Measurements from ENCODE around the gene EPOP. TPM values are rescaled to one million over a fixed set of nuclear protein-coding genes. Genes with fewer than 3 reads are reported as not detected.

The EPOP gene
- total RNA-seq, 1 donor from 2014 or later = 8.0 TPM

- no peak overlapping the region for H3K27ac ChIP-seq
- Mint-ChIP-seq H3K4me1 (peaks cover 16% of the 10 kb centered on the region), H3K27me3 (ENCODE audit: insufficient read depth, low read depth) (peaks cover 8% of the 10 kb centered on the region), H3K9me3 (no peaks in the 10 kb centered on the region), H3K36me3 (peaks cover 13% of the 10 kb centered on the region), H3K27ac (no peak overlapping the region), H3K4me3 (no peak overlapping the region)
- no peak overlapping the region for H3K4me2 ChIP-seq
- no peaks in the 10 kb centered on the region for H3K79me2 ChIP-seq (ENCODE audit: low read depth)
- peaks cover 26% of the 10 kb centered on the region for H4K20me1 ChIP-seq (ENCODE audit: low read depth)
- H3F3A ChIP-seq (ENCODE audit: low read depth) = peaks cover 5% of the 10 kb centered on the region
- no peak for DNase-seq (ENCODE audit: low spot score)
- peaks cover 6% of the 10 kb centered on the region for H3K4me1 ChIP-seq
- peaks cover 5% of the 10 kb centered on the region for H3K27me3 ChIP-seq
- H3K9ac ChIP-seq = no peak overlapping the region
- H3K9me3 ChIP-seq (ENCODE audit: low read depth) = no peaks in the 10 kb centered on the region
- TF ChIP-seq CTCF (IDR thresholded peaks at IDR 0.05) (no peak), EZH2phosphoT487 (IDR thresholded peaks at IDR 0.05) (no peak), EZH2 (IDR thresholded peaks at IDR 0.05) (no peak)
- H3K36me3 ChIP-seq = no peaks in the 10 kb centered on the region
- H2AFZ ChIP-seq (replicated peaks) = no peak overlapping the region
- no peak overlapping the region for H3K4me3 ChIP-seq
These were observed 37.8 kb upstream of the EPOP start for GRCh38 chr17:38712593-38712992.

- Mint-ChIP-seq H3K36me3 (peaks cover 13% of the 10 kb centered on the region), H3K27ac (no peak overlapping the region), H3K9me3 (no peaks in the 10 kb centered on the region), H3K4me3 (no peak overlapping the region), H3K27me3 (ENCODE audit: insufficient read depth, low read depth) (peaks cover 8% of the 10 kb centered on the region), H3K4me1 (peaks cover 22% of the 10 kb centered on the region)
- no peak overlapping the region for H3K27ac ChIP-seq
- peaks cover 11% of the 10 kb centered on the region for H3K27me3 ChIP-seq
- H3K79me2 ChIP-seq (ENCODE audit: low read depth) = no peaks in the 10 kb centered on the region
- DNase-seq (ENCODE audit: low spot score) = no peak
- H3K4me1 ChIP-seq = peaks cover 6% of the 10 kb centered on the region
- TF ChIP-seq EZH2 (IDR thresholded peaks at IDR 0.05) (no peak), CTCF (IDR thresholded peaks at IDR 0.05) (no peak), EZH2phosphoT487 (IDR thresholded peaks at IDR 0.05) (no peak)
- no peaks in the 10 kb centered on the region for H3K9me3 ChIP-seq (ENCODE audit: low read depth)
- no peak overlapping the region for H3K4me2 ChIP-seq
- H2AFZ ChIP-seq (replicated peaks) = no peak overlapping the region
- peaks cover 8% of the 10 kb centered on the region for H3F3A ChIP-seq (ENCODE audit: low read depth)
- H3K4me3 ChIP-seq = no peak overlapping the region
- H4K20me1 ChIP-seq (ENCODE audit: low read depth) = peaks cover 32% of the 10 kb centered on the region
- no peak overlapping the region for H3K9ac ChIP-seq
- no peaks in the 10 kb centered on the region for H3K36me3 ChIP-seq
These were observed 37.2 kb upstream of the EPOP start for GRCh38 chr17:38711792-38712571.

GRCh38 chr17:38710985-38711384, 36.2 kb upstream of the EPOP start:
- Histone ChIP-seq H3K27ac (no peak overlapping the region), H3K4me1 (peaks cover 15% of the 10 kb centered on the region), H3K4me2 (no peak overlapping the region), H3K4me3 (no peak overlapping the region), H3K9me3 (ENCODE audit: low read depth) (no peaks in the 10 kb centered on the region), H3K36me3 (no peaks in the 10 kb centered on the region), H3K27me3 (peaks cover 21% of the 10 kb centered on the region), H3F3A (ENCODE audit: low read depth) (peaks cover 18% of the 10 kb centered on the region), H3K79me2 (ENCODE audit: low read depth) (no peaks in the 10 kb centered on the region), H4K20me1 (ENCODE audit: low read depth) (peaks cover 42% of the 10 kb centered on the region), H2AFZ (replicated peaks) (no peak overlapping the region), H3K9ac (no peak overlapping the region)
- no peak overlapping the region for H3K27ac Mint-ChIP-seq
- no peak for DNase-seq (ENCODE audit: low spot score)
- H3K9me3 Mint-ChIP-seq = no peaks in the 10 kb centered on the region
- peaks cover 8% of the 10 kb centered on the region for H3K27me3 Mint-ChIP-seq (ENCODE audit: insufficient read depth, low read depth)
- no peak for TF ChIP-seq EZH2 (IDR thresholded peaks at IDR 0.05)
- no peak for TF ChIP-seq EZH2phosphoT487 (IDR thresholded peaks at IDR 0.05)
- TF ChIP-seq CTCF (IDR thresholded peaks at IDR 0.05) = no peak
- no peak overlapping the region for H3K4me3 Mint-ChIP-seq
- H3K4me1 Mint-ChIP-seq = peaks cover 30% of the 10 kb centered on the region
- peaks cover 10% of the 10 kb centered on the region for H3K36me3 Mint-ChIP-seq

All from neural progenitor cell (in vitro differentiated cells).